GM18909 (cell line): ENCODE results near the gene ZNF324B.
"Not testable (repeated sequence)": the region's sequence is repeated elsewhere in the genome, so short reads cannot be mapped to it uniquely, and the experiment has no call there.

Experiments
- ATAC-seq: cut with Tn5 transposase; IDR thresholded peaks from one replicate; pipeline ENCODE4 v1.9.1; 2021; ENCODE audit warnings: mild to moderate bottlenecking; ENCODE audit not compliant: unreplicated experiment, poor library complexity

The ZNF324B gene

GRCh38 chr19:58477871-58478270 lies 26.4 kb downstream of the ZNF324B start:
- ATAC-seq, result no peak

GRCh38 chr19:58479303-58479702 lies 27.9 kb downstream of the ZNF324B start:
- no peak for ATAC-seq

- no peak for ATAC-seq
Measured at GRCh38 chr19:58479736-58480480, 28.5 kb downstream of the ZNF324B start.

GRCh38 chr19:58480481-58480830 lies 29.0 kb downstream of the ZNF324B start:
- ATAC-seq, result no peak

GRCh38 chr19:58480831-58481230 lies 29.4 kb downstream of the ZNF324B start:
- ATAC-seq, result no peak

GRCh38 chr19:58482372-58482771 lies 30.9 kb downstream of the ZNF324B start:
- ATAC-seq, result no peak

- ATAC-seq, result no peak
Measured at GRCh38 chr19:58483776-58484175, 32.4 kb downstream of the ZNF324B start.

GRCh38 chr19:58484349-58484748 lies 32.9 kb downstream of the ZNF324B start:
- ATAC-seq, result not testable (repeated sequence)

GRCh38 chr19:58491393-58491792 lies 40.0 kb downstream of the ZNF324B start:
- no peak for ATAC-seq

GRCh38 chr19:58492265-58492664 lies 40.8 kb downstream of the ZNF324B start:
- ATAC-seq, result no peak

GRCh38 chr19:58497634-58498170 lies 46.3 kb downstream of the ZNF324B start:
- no peak for ATAC-seq

- peak; percentile 9 for ATAC-seq
Measured at GRCh38 chr19:58498316-58499020, 47.0 kb downstream of the ZNF324B start.

GRCh38 chr19:58499021-58499927 lies 47.9 kb downstream of the ZNF324B start:
- ATAC-seq, result peak; percentile 91

- no peak for ATAC-seq
Measured at GRCh38 chr19:58500242-58500641, 48.8 kb downstream of the ZNF324B start.
